Stimulated activated CD4-positive, alpha-beta T cell treated with anti-CD3 and anti-CD28 coated beads, Interleukin-15, amount 100 ng/mL, for 48 hours (primary cell): Measurements from ENCODE around the gene LTB4R.

Experiments
- DNase-seq, 2 donors: peaks; one replicate each; pipeline ENCODE4 v3.0.0-alpha.2; 2020; ENCODE audit warnings: low read depth in 2 of 2

Gene LTB4R, protein sequence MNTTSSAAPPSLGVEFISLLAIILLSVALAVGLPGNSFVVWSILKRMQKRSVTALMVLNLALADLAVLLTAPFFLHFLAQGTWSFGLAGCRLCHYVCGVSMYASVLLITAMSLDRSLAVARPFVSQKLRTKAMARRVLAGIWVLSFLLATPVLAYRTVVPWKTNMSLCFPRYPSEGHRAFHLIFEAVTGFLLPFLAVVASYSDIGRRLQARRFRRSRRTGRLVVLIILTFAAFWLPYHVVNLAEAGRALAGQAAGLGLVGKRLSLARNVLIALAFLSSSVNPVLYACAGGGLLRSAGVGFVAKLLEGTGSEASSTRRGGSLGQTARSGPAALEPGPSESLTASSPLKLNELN

DNA sequence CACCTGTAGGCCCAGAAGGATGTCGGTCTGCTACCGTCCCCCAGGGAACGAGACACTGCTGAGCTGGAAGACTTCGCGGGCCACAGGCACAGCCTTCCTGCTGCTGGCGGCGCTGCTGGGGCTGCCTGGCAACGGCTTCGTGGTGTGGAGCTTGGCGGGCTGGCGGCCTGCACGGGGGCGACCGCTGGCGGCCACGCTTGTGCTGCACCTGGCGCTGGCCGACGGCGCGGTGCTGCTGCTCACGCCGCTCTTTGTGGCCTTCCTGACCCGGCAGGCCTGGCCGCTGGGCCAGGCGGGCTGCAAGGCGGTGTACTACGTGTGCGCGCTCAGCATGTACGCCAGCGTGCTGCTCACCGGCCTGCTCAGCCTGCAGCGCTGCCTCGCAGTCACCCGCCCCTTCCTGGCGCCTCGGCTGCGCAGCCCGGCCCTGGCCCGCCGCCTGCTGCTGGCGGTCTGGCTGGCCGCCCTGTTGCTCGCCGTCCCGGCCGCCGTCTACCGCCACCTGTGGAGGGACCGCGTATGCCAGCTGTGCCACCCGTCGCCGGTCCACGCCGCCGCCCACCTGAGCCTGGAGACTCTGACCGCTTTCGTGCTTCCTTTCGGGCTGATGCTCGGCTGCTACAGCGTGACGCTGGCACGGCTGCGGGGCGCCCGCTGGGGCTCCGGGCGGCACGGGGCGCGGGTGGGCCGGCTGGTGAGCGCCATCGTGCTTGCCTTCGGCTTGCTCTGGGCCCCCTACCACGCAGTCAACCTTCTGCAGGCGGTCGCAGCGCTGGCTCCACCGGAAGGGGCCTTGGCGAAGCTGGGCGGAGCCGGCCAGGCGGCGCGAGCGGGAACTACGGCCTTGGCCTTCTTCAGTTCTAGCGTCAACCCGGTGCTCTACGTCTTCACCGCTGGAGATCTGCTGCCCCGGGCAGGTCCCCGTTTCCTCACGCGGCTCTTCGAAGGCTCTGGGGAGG, at the start of gene LTB4R:
TSS of gene LTB4R (plus strand) at position 857 of the 959 bp plus-strand sequence. CDS start 4,150 bp downstream, outside the sequence.
- DNase-seq, result peak in 1 of 2 donors; percentile 44

DNA sequence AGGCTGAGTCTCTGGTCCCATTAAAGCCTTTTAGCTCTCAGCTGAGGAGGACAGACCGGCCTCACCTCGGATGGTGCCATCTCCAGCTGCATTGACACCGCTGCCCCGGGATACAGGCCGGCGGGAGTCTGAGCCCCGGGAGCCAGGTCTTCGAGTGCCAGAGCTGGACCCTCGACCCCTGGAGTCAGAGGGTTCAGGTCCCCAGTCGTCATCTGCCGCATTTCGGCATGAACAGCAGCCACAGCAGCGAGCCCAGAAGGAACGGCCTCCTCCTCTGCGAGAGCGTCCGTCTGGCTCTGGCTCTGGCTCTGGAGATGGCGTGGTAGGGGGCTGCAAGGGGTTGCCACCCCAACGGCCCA, 49.4 kb upstream of the LTB4R start:
- no peak for DNase-seq

DNA sequence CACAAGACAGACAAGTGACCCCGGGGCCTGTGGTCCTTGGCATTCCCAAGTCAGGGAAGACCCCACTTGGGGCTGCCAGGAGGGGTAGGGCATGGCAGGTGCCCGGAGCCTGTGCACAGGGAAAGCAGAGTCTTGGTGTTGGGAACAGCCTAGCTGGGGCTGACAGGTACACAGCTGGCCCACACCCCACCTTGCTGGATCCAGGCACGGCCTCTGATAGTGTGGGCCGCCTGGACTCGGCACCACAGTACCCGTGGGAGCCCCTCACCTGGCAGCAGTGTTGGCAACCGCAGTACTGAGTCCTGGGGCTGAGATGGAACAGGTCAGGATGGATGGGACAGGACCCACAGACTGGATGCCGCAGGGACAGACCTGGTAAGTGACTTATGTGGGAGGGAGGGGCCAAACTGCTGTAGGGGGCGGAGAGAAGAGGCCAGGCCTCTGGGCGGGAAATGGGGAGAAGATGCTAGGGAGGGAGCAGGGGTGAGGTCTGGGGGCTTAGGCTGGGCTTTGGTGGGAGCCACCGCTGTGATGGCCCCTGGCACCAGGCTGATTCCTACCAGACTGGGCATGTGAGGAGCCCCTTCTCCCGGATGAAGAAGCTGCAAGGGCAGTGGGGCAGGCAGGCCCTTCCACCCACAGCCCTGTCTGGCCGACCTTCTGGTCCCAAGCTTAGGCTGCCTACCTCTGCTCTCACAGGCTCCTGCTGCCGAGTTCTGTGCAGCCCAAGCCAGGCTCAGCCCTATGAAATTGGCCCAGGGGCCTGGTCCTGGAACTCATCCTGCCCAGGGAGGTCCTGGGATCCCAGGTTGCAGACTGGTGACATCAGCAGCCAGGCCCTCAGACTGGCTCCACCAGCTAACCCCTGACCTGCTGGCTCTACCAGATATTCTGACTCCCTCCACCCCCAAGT, 48.2 kb upstream of the LTB4R start, which contains the start of gene TGM1:
TSS of gene TGM1 (minus strand) at position 357 of the 913 bp plus-strand sequence. CDS start 825 bp downstream, outside the sequence.
- no peak for DNase-seq

DNA sequence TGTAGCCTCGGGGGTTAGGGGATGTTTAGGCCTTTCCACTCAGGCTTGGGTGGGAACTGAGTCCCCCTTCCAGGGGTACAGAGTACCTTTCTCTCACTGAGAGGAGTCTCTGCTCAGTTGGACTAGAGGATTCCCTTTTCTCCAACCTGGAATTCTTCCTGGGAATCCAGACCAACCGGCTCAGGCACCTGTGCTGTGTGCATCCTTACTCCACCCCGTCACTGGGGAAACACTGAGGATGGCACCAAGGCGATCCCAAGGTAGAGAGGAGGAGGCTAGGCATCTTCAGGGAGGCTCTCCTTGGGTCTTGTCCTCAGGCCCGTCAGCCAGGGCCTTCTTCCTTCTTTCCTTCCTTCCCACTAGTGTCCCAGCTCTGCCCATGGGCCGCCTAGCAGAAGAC, 47.5 kb upstream of the LTB4R start:
- no peak for DNase-seq

DNA sequence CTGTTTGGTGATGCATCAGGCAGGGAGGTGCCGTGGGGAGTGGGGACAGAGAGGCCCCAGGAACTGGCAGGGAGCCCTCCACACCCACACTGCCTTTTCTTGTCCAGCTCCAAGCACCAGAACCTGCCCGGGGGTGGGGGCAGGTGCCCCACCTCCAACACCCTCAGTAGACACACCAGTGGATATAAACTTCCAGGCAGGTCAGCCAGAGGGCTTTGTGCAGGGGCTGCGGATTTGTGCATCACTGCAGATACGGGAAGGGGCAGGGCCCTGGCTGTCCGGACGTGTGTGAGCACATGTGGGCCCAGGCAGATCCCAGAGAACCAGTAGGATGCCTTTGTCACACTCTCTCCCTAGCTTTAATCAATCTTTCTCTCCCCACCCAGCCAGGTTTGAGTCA, 47.0 kb upstream of the LTB4R start:
- no peak for DNase-seq

DNA sequence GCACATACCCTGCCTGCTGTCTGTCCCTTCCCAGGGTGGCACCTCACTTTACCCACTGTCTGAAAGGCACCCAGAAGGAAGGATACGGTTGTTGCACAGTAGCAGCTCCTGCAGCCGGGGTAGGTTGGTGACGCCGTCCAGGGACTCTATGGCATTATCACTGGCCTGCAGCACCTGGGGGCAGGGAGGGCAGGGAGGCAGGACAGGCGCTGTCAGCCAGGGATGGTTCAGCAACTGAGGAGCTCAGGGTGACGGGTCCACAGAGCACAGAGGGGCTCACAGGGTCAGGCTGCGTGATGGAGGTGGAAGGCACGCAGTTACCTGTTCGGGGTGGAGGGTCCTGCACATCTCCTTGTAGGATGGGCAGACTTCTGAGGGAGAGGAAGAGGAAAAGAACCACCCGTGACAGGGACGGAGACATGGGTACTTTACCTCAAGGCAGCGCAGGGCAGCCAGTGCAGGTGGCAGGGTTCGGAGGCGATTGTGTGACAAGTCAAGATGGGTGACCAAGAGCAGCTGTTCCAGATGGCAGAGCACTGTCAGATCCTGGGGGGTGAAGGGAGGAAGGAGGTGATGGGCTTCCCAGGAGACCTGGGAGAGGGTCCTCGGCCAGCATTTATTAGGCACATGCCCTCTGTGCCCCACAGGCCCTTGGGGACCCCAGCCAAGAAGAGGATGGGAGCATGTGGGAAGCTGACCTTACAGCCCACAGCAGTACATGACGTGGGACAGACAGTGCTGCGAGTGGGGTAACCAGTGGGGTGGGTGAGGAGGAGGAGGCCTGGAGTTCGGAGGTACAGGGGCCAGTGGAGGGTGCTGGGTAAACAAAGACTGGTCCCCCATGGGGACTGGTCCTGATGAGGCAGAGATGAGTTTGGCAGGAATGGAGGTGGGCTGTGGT, 44.7 kb upstream of the LTB4R start:
- no peak for DNase-seq

DNA sequence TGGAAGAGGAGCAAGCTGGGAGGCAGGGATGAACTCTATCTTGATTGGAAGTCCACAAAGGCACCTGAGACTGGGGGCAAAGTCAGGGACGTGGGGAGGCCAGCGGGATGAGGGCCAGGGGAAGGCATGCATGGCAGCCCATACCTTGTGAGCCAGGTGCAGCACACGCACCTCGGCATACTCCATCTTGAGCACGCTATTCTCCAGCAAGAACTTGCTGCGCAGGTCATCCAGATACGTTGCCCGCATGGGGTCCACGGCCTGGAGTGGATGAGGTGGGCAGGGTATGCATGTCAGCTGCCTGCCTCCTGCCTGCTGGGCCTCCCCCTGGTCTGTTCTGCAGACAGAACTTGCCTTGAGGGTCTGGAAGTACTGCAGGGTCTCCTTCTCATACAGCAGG, 43.8 kb upstream of the LTB4R start:
- no peak for DNase-seq

DNA sequence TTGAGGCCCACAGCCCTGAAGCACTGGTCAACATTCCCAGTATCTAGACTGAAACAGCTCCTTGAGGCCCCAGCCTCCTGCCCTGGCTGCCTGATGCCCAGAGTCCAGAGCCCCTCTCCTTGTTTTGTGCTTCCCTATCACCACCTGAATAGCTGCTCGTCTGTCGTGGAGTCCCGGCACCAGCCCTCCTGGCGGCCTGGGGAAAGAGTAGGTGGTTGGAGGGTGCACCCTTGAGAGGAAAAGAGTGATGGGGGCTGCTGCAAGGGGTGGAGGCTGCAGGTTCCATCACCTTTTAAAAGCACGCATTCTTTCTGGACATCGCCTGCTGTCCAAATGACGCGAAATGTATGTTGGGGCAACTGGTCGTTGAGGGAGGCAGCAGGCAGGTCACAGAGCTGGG, 43.1 kb upstream of the LTB4R start:
- DNase-seq, result no peak

DNA sequence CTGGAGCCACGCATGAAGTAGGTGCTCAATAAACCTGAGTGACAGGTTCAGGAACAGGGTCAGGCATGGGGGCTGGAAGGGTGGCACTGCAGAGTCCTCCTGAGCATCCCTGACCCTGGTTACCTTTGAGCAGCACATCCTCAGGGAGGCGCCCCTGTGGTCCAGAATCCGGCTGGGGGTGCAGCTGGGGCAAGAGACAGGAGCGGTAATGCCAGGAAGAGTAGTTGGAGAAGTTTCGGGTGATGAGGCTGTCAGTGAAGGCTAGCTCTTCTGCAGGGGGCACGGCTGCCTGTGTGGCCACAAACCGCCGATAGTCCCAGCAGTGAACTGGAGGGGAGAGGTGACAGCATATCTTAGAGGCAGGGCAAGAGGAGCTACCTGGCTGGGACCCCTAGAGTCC, 41.9 kb upstream of the LTB4R start:
- no peak for DNase-seq

DNA sequence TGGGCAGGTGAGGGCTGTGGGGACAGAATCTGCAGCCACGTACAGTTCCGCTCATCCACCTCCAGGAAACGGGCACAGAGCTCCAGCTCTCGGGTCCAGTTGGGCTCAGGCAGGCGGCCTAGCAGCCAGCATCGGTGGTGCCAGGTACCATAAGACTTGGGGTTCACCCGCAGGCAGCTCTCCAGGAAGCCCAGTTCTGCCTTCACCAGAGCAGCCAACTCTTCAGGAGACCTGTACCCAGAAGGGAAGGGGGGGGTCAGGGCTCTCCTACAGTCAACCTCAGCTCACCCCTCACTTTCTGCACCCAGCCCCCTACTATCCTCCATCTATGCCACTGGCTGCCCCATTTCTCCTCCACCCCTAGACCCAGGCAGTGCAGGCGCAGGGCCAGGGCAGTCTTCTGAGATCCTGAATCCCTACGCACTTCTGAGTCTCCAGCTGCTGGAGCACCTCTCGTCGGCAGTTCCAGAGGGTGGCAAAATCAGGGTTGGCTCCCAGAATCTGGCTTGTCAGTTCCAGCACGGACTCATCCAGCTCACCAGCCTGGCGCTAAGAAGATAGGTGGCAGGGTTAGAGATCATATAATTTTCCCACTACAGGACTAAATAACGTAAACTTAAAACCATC, 41.3 kb upstream of the LTB4R start:
- DNase-seq, result no peak

DNA sequence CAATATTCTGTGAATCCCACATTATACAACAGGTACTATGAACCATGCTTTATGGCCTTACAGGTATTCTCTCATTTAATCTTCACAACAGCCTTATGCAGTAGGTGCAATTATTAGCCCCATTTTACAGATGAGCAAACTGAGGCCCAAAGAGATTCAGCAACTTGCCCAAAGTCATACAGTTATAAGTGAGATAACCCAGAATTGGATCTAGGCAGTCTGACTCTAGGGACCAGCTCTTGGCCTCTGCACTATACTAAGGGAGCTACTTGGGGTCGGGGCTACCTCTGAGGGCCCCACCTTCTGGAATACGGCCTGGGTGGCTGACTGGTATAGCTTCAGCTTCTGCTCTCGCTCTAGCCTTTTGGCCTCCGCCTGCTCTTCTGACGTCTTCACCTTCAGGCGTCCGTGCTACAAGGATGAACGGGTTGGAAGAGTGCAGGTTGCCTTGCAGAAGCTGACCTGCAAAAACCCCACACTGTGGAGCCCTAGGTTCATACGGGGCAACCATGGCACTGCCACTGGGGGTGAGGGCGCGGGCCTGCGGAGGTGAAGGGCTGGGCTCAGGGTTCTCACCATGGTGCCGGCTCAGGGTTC, 40.7 kb upstream of the LTB4R start:
- DNase-seq, result no peak

DNA sequence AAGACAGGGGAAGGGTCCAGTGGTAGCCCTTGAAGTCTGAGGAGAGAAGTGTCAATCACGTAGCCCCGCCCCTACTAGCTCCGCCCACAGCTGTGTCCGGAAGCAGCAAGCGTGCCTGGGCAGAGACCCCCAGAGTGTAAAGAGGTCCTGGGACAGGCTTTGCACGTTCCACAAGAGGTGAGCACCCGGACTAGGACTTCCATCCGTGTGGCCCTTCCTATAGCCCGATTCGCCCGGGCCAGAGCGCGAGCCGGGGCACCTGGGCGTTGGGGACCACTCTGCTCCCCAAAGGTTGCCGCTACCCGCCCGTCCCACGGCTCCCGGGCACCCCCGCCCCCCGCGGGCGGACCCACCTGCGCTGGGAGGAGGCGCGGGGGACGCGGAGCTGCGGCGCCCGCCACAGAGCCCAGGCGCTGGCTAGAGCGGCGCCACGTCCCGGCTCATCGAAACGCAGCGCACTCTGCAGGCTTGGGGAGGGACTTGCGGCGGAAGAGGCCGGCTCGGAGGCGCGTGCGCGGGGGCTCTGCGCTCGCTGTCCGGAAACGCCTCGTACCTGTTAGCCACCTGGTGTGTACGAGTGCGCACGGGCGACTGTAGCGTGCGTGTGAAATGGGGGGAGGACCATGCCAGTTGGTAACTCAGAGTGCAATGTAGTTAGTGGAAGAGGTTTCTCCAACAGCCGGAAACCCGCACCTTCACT, 40.0 kb upstream of the LTB4R start, which contains the start of gene RABGGTA:
TSS of gene RABGGTA (minus strand) at position 464 of the 700 bp plus-strand sequence. CDS start 482 bp downstream, outside the sequence.
- peak; percentile 80 to 84 for DNase-seq

DNA sequence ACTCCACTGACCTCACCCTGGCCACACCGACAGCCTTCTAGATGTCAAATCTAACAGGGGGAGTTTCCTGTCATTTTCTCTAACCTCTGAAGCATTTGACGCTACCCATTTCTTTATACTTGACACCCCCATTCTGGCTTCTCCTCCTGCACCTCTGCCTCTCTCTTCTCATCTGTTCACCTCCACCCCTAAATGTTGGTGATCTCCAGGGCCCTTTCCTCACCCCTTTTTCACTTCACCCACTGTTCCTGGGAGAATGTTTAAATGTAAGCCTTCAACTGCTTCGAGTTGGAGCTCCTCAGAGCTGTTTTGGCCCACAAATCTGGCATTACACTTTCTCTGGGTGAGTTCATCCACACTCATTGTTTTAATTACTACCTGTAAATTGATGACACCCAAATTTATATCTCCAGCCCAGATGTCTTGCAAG, 39.5 kb upstream of the LTB4R start:
- no peak for DNase-seq

DNA sequence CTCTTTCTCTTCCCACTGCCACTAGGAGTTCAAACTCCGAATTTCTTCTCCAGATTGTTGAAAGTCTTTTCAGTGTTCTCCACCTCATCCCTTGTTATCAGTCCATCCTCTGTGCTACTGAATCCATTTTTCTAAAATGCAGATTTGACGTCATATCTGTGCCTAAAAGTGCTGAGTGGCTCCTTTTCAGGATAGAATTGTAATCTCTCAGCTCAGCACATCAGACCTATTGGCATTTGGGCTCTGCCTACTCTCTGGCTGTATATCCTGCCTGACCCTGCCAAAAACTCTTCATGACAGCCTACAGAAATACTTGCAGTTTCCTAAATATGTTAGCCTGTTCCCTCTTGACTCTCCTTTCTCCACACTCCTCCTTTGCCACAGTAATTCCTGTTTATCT, 38.8 kb upstream of the LTB4R start:
- DNase-seq, result no peak

DNA sequence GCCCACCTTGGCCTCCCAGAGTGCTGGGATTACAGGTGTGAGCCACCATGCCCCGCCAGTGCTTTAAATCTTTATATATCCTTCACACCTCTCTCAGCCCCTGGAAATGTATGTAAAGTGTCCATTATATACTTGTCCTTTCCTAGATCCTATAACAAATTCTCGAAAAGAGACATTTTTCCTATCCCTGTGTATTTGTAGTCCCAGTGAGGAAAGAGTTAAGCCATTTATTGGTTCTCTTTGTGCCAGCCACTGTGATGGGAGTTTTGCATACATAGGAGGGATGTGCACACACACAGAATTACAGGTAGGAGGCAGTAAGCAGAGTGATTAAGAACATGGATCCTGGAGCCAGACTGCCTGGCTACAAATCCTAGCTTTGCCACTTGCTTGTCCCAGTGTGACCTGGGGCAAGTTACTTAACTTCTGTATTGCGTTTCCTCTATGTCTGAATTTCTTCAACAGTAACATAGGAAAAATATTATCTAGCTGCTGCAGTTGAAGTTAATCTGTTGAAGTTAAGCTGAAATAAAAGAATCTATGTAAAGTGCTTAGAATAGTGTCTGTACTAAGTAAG, 37.8 kb upstream of the LTB4R start:
- DNase-seq, result no peak

DNA sequence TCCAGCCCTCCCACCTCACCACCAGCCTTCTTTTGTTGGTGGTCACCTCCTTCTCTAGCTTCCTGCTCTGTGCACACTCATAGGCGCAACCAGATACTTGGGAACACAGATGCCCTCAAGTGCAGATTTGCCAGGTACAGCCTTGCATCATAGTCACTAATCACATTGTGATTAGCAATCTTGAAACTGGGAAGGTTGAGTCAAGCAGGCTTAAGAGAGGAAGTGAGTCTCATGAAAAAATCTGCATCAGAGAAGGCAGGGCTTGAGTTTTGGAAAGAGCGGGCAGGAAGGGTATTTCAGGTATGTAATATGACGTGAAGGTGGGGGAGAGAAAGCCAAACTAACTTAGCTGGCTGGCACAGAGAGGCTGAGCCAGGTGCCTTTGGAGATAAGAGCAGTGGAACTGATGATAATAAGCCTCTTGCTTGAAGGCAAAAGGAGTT, 37.2 kb upstream of the LTB4R start:
- DNase-seq, result peak in 1 of 2 donors; percentile 54

DNA sequence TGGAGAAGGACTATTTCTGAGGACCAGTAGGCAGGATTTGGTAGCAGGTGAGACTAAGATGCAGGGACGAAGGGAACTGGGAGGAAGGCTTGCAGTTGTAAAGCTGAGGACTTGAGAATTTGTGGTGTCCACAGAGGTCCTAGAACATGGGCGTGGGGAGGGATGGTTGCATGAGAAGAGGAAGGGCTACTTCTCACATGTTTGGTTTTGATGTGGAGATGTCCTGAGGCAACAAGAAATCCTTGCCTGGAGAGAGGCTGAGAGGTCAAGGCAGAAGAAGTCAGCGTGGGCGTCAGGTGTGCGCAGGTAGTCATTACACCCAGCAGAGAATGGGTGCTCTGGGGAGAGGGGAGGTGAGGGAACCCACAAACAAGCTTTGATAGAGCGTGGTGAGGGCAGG, 34.2 kb upstream of the LTB4R start:
- no peak for DNase-seq

DNA sequence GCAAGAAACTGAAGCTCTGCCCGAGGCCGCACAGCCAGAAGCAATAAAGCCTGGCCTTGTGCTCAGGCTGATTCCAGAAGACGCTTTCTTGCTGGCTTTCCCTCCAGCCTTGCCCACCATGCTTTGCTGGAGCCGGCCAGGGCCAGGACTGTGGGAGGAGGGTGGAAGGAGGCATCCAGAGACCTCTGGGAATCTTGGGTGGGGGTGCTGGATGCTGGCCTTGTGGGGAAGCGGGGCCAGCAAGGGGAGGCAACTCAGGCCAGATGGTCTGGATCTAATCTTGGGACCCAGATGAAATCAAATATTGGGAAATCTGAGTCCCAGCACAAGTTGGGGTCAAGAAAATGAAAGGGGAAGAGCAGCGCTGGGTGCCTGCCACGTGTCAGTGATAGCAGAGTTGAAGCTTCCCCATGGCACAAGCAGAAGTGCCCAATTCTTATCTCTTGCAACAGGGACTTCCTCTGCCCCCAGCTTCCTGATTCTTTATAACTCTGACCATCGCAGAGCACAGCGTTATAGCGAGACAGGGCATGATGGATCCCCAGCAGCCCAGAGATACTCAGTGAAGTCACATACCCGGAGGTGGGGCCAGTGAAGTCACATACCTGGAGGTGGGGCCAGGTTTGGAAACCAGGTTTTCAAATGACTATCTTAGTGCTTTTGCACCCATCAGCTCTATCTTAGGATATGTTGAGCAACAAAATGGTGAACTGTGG, 33.5 kb upstream of the LTB4R start:
- no peak for DNase-seq
